T47D (cell line): ENCODE measurements around the gene CDCP2.
"Not testable (repeated sequence)": the region's sequence is repeated elsewhere in the genome, so short reads cannot be mapped to it uniquely, and the experiment has no call there.

Experiments used
- DNase-seq, 2 experiments: peaks; one replicate each; pipeline versions ENCODE4 v3.0.0 to v3.0.0-alpha.2; 2011 to 2012; ENCODE audit warnings: low read depth in 1 of 2, low spot score in 1 of 2
- JUND ChIP-seq: IDR thresholded peaks from 2 replicates; pipeline ENCODE4 v1.6.1; 2012; ENCODE audit warnings: low read depth
- in situ Hi-C: cut with HindIII; loops from 2 replicates; pipeline ENCODE4 v1.10.0; 2016; ENCODE audit warnings: low sequenced_read_pairs, low pct_unique_long_range_greater_than_20kb

Gene CDCP2

DNA sequence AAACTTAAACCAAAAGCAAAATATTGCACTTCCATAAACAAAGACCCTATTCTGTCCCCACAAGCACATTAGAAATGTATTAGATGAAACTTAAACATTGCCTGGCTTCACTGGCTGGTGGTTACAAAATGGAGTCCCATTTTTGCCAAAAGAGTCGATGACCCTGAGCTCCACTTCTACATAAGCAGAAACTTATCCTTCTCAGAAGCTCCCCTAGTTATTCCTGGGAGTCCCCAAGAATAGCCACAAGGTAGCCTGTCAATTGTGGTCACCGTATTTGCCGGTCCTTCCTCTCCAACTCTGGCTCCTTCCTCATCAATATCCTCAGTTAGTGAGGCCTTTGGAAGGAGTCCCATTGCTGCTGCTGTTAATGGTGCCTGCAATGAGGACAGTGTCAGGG is 37.3 kb downstream of the CDCP2 start:
- TF ChIP-seq JUND, result no peak
- no peak for DNase-seq
- in situ Hi-C loops, result no loop called here

- no peak for TF ChIP-seq JUND
- DNase-seq, result no peak
- in situ Hi-C loops, result no loop called here
Measured at GRCh38 chr1:54114955-54115354, 37.8 kb downstream of the CDCP2 start.

DNA sequence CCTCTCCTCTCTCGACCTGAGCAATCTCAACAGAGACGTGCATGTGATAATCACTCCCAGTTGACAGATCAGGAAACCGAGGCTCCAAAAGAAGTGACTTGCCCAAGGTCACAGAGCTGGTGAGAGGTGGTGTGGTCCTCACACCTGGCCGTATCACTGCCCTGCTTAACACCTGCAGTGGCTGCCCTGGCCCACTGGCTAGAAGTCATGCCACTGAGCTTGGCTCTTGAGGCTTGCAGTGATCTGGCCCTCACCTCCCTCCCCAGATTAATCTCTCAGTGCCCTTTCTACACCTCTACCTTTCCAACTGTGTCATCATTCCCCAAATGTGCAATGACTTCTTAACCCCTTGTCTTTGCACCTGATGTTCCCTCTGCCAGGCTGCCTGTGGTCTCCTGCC is 38.8 kb downstream of the CDCP2 start:
- no peak for TF ChIP-seq JUND
- in situ Hi-C loops, result no loop called here

DNA sequence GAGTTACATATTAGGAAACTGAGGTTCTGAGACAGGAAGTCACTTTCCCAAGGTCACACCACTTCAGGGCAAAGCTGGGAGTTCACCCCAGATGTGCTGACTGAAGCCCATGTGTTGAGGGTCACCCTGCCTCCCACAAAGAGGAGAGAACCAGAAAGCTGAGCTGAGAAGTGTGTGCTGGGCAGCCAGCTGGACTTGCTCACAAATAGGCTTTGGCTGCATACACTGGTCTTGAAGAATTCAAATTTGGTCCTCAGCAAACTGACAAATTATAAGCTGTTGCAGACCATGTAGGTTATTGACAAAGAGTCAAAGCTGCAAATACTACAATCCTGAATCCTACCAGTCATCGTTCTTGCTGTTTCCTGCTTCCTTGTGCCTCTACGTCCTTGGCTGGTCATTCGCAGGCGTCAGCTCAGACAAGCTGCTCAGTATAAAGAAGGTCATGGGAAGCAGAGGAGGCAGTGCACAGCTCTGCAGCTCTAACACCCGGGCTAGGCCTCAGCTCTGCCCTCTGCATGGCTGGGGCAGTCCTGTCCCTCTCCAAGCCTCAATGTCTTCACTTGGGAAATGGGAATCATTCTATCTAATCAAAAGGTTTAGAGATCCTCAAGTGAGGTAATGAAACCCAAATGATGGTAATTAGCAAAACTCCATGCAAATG is 40.0 kb downstream of the CDCP2 start:
- no peak for DNase-seq
- no peak for TF ChIP-seq JUND
- in situ Hi-C loops, result no loop called here

More for the DNA sequence above, 38.8 kb downstream of the CDCP2 start:
- no peak for DNase-seq

- DNase-seq, result no peak
- TF ChIP-seq JUND, result no peak
- in situ Hi-C loops, result no loop called here
Measured at GRCh38 chr1:54112027-54112426, 40.8 kb downstream of the CDCP2 start.

GRCh38 chr1:54111624-54112023 is 41.2 kb downstream of the CDCP2 start:
- DNase-seq, result no peak
- in situ Hi-C loops, result no loop called here
- no peak for TF ChIP-seq JUND

DNA sequence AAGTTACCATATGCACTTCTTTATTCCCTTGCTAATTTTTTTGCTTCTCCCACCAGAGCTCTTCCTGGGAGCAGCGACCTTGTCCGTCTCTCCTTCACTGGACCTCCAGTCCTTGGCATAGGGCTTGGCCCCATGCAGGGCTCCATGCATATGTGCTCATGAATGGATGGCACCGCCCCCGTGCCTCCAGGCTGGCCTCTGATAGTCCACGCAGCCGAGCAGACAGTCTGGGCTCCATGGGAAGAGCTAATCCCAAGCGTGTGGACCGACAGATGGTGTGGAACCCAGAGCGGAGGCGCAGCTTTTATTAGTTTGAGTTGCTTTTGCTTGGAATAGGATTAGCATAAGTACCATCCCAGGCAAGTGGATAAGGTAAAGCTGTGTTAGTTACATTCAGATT is 41.8 kb downstream of the CDCP2 start:
- in situ Hi-C loops, result no loop called here
- no peak for DNase-seq
- no peak for TF ChIP-seq JUND

DNA sequence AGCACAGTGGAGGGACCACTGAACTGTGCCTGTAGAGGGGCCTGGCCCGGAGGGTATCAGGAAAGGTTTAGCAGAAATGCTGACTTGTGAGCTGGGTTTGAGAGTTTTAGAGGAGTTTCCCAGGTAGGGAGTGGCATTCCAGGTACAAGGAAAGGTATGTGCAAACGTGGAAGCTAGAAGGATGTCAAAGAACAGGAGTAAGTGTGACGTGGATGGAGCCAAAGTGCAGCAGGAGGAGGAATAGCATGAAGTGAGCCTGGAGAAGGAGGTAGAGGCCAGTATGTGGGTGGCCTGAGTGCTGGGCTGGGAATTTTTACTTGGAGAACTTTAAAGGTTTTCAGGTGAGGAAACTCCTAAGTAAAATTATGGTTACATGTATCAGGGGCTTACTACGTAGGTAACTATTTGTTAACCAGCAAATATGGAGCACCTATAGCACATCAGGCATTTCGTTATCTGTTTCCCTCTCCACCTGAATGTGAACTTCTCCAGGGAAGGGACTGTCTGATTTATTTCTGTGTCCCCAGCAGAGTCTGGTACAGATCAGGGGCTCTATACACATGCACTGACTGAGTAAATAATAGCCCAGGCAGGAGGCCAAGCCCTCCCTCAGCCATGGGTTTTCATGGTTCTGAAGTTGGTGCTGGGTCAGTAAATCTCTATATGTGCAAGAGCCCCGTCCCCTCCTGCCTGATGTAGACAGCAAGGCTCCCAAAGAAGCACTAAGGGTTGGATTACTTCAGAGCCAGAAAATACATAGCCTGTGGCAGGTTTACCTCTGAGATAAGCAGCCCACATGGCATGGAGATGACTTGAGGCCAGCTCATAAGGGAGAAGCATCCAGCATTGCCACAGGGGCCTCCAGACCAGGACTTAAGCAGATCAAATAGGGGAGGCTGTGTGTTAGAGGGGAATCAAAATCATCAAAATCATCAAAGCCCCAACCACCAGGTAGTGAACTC is 43.4 kb downstream of the CDCP2 start:
- no peak for TF ChIP-seq JUND
- in situ Hi-C loops, result no loop called here
- no peak for DNase-seq

- DNase-seq, result no peak
- in situ Hi-C loops, result no loop called here
- TF ChIP-seq JUND, result no peak
Measured at GRCh38 chr1:54108156-54108555, 44.6 kb downstream of the CDCP2 start.

DNA sequence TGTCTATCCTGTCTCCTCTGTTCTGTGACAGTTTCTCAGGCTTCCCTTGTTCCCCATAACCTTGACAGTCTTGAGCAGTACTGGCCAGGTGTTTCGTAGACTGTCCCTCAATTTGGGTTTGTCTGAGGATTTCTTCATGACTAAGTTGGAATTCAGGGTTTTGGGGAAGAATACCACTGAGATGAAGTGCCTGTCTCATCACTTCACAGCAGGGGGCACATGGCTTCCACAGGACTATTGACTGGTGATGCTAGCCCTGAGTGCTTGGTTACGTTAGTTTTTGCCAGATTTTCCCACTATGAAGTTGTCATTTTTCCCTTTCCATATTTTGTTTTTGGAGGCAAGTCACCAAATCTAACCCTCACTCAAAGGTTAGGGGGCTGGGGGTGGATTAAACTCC is 45.7 kb downstream of the CDCP2 start:
- no peak for TF ChIP-seq JUND
- no peak for DNase-seq
- in situ Hi-C loops, result no loop called here

DNA sequence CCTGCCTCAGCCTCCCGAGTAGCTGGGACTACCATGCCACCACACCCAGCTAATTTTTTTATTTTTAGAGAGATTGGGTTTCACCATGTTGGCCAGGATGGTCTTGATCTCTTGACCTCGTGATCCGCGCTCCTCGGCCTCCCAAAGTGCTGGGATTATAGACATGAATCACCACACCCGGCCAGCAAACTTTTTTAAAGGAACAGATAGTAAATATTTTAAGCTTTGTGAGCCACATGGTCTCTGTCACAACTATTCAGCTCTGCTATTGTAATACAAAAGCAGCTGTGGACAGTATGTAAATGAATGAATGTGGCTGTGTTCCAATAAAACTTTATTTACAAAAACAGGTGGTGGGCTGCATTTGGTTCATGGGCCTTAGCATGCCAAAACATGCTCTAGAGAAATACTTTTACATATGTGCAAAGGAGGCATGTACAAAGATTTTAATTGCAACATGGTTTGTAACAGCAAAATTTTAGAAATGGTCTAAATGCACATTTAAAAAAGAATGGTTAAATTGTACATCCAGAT is 47.0 kb downstream of the CDCP2 start:
- TF ChIP-seq JUND, result no peak
- DNase-seq, result no peak
- in situ Hi-C loops, result no loop called here

- no peak for DNase-seq
- in situ Hi-C loops, result no loop called here
- TF ChIP-seq JUND, result no peak
Measured at GRCh38 chr1:54105080-54105479, 47.7 kb downstream of the CDCP2 start.

DNA sequence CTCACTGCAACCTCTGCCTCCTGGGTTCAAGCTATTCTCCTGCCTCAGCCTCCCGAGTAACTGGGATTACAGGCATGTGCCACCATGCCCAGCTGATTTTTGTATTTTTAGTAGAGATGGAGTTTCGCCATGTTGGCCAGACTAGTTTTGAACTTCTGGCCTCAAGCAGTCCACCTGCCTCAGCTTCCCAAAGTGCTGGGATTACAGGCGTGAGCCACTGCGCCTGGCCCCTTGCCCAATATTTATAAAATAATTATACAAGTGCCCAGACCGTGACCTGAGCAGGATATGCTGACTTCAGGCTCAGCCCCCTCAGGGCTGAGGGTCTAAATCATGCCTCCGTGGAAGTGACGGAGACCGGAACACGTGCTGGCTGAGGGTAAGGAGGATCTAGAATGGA is 48.2 kb downstream of the CDCP2 start:
- in situ Hi-C loops, DNase-seq: not testable (repeated sequence)

DNA sequence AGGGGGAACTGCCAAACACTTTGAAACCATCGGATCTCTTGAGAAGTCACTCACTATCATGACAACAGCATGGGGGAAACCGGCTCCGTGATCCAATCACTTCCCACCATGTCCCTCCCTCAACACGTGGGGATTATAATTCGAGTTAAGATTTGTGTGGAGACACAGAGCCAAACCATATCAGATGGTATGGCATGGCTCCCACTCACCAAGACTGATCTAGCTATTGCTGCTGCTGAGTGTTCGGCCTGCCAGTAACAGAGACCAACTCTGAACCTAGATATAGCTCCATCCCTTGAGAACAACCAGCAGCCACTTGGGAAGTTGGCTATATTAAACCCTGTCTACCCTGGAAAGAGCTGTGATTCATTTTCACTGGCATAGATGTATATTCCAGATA is 49.4 kb downstream of the CDCP2 start:
- in situ Hi-C loops, result no loop called here
- TF ChIP-seq JUND, result no peak
- no peak for DNase-seq
